HepG2 (cell line): ENCODE measurements around the gene STARD10. TPM values are rescaled to one million over a fixed set of nuclear protein-coding genes. Genes with fewer than 3 reads are reported as not detected.
A peak's percentile ranks its signal among the peaks of the same experiment; 100 is the strongest.

ENCODE experiments used
- AGO2 ChIP-seq: fragments of 200-400 bp; formaldehyde crosslinking; optimal IDR thresholded peaks from 2 replicates; pipeline ENCODE3; 2017; ENCODE audit warnings: mild to moderate bottlenecking, low read depth, low read length, moderate library complexity
- CREB1 ChIP-seq, 2 experiments: fragments of 450-650 bp in 1 of 2; IDR thresholded peaks; 2 replicates each; pipeline ENCODE4 v1.6.1; 2016 to 2017; ENCODE audit warnings: control low read depth in 1 of 2, mild to moderate bottlenecking in 1 of 2, missing compliant biosample characterization in 1 of 2, missing genetic modification characterization in 1 of 2
- FOXJ3 ChIP-seq: sonication (generic); formaldehyde crosslinking; IDR thresholded peaks from 2 replicates; pipeline ENCODE4 v1.4.0; 2020; ENCODE audit warnings: missing genetic modification reagents, mild to moderate bottlenecking, borderline replicate concordance
- HES4 ChIP-seq: sonication (generic); formaldehyde crosslinking; IDR thresholded peaks from 2 replicates; pipeline ENCODE4 v1.9.0; 2021; ENCODE audit warnings: mild to moderate bottlenecking, missing genetic modification reagents, borderline replicate concordance
- KLF9 ChIP-seq: IDR thresholded peaks from 2 replicates; pipeline ENCODE4 v1.6.1; 2016; ENCODE audit warnings: low read depth
- PAWR ChIP-seq: sonication (generic); formaldehyde crosslinking; IDR thresholded peaks from 2 replicates; pipeline ENCODE4 v1.4.0; 2020; ENCODE audit warnings: missing genetic modification reagents, mild to moderate bottlenecking, borderline replicate concordance
- SAP130 ChIP-seq: IDR thresholded peaks from 2 replicates; pipeline ENCODE4 v1.6.1; 2016; ENCODE audit warnings: low read depth
- SP5 ChIP-seq: IDR thresholded peaks from 2 replicates; pipeline ENCODE4 v1.6.1; 2016; ENCODE audit warnings: low read depth, borderline replicate concordance
- WIZ ChIP-seq: sonication (generic); formaldehyde crosslinking; IDR thresholded peaks from 2 replicates; pipeline ENCODE4 v1.5.1; 2020; ENCODE audit warnings: mild to moderate bottlenecking, missing genetic modification reagents
- ZBTB33 ChIP-seq: sonication (generic); formaldehyde crosslinking; IDR thresholded peaks from 2 replicates; pipeline ENCODE4 v1.4.0; 2020; ENCODE audit warnings: missing genetic modification reagents
- ZEB1 ChIP-seq: IDR thresholded peaks from 2 replicates; pipeline ENCODE4 v1.6.1; 2012; ENCODE audit warnings: mild to moderate bottlenecking, low read depth, inconsistent platforms; ENCODE audit not compliant: insufficient replicate concordance
- ZFAT ChIP-seq: sonication (generic); formaldehyde crosslinking; conservative IDR thresholded peaks from 2 replicates; pipeline ENCODE4 v1.8.1; 2023; ENCODE audit warnings: missing genetic modification reagents, inconsistent platforms
- ZNF263 ChIP-seq: sonication (generic); formaldehyde crosslinking; IDR thresholded peaks from 2 replicates; pipeline ENCODE4 v1.4.0; 2020; ENCODE audit warnings: missing genetic modification reagents
- ZNF33B ChIP-seq: sonication (generic); formaldehyde crosslinking; IDR thresholded peaks from 2 replicates; pipeline ENCODE4 v1.5.1; 2020; ENCODE audit warnings: mild to moderate bottlenecking, missing genetic modification reagents
- polyA plus RNA-seq, 8 experiments: library from polyadenylated mRNA; depleted of rRNA in 3 of 8; stranded (reverse) in 7 of 8; unstranded in 1 of 8; fragments of >200 nt; fragmentation: Illumina TruSeq in 4 of 8; extraction: Trizol in 4 of 8; gene quantifications; 2 replicates each; pipeline versions ENCODE4 v1.2.1 to v1.2.3, GENCODE V29; 2011 to 2016; ENCODE audit warnings: low read depth in 4 of 8, missing spikeins in 1 of 8, mixed read lengths in 1 of 8; ENCODE audit not compliant: insufficient read depth in 1 of 8
- total RNA-seq, 5 experiments: library from RNA; depleted of rRNA; stranded (reverse); fragments of >200 nt; fragmentation: Illumina TruSeq; extraction: Trizol; gene quantifications; 2 replicates each; pipeline ENCODE4 v1.2.3, GENCODE V29; 2016; ENCODE audit warnings: low read depth in 1 of 5
- TF ChIP-seq, protein P1 (sequence below): sonication (generic); formaldehyde crosslinking; IDR thresholded peaks from 2 replicates; pipeline ENCODE4 v1.5.0; 2020; ENCODE audit warnings: mild to moderate bottlenecking, missing genetic modification reagents, borderline replicate concordance
- TF ChIP-seq, protein P2 (sequence below): fragments of 450-650 bp; IDR thresholded peaks from 2 replicates; pipeline ENCODE4 v1.6.1; 2016

Gene STARD10
- total and polyA plus RNA-seq, 2 of the 13 experiments (the other 11 are each of a cell fraction or from before 2014, with no cell fraction given): 260 to 341 TPM

DNA sequence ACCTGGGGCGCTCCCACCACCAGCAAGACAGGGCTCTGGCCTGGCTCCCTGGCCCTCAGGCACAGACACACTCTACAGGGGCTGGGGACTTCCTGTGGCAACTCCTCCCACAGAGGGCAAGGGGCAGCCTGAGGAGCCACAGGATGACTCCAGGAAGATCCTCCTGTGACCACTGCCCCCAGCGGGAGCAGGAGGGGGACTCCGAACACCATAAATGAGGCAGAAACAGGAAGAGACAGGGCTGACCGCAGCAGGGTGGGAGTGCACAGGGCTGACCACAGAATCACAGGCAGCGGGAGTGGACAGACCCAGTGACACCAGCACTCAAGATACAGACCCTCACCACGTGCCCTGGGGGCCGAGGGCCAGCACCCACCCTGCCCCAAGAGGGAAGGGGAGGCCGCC lies 52.4 kb downstream of the STARD10 start (continued):
- TF ChIP-seq SAP130 (CRISPR knock-in tag): peak; percentile 22; the same call in 1 of the 2 replicates
- TF ChIP-seq, protein P1, sequence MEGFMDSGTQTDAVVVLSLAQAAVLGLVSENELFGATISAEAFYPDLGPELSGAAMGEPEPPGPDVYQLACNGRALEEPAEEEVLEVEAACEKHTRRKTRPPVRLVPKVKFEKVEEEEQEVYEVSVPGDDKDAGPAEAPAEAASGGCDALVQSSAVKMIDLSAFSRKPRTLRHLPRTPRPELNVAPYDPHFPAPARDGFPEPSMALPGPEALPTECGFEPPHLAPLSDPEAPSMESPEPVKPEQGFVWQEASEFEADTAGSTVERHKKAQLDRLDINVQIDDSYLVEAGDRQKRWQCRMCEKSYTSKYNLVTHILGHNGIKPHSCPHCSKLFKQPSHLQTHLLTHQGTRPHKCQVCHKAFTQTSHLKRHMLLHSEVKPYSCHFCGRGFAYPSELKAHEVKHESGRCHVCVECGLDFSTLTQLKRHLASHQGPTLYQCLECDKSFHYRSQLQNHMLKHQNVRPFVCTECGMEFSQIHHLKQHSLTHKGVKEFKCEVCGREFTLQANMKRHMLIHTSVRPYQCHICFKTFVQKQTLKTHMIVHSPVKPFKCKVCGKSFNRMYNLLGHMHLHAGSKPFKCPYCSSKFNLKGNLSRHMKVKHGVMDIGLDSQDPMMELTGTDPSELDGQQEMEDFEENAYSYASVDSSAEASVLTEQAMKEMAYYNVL (CRISPR knock-in tag): no peak
- no peak for TF ChIP-seq ZFAT
- no peak for TF ChIP-seq ZNF33B
- TF ChIP-seq FOXJ3 (CRISPR knock-in tag): no peak
- peak; percentile 99 for TF ChIP-seq ZNF263 (CRISPR knock-in tag)
- peak; percentile 48; the same call in 1 of the 2 replicates for TF ChIP-seq SP5 (CRISPR knock-in tag)
- peak; percentile 43 for TF ChIP-seq AGO2
- peak; percentile 61; the same call in 1 of the 2 replicates for TF ChIP-seq ZBTB33
- TF ChIP-seq CREB1 (IDR thresholded peaks at IDR 0.05): no peak
- TF ChIP-seq CREB1 (CRISPR knock-in tag; IDR thresholded peaks at IDR 0.05): no peak
- no peak for TF ChIP-seq ZEB1
- TF ChIP-seq, protein P2, sequence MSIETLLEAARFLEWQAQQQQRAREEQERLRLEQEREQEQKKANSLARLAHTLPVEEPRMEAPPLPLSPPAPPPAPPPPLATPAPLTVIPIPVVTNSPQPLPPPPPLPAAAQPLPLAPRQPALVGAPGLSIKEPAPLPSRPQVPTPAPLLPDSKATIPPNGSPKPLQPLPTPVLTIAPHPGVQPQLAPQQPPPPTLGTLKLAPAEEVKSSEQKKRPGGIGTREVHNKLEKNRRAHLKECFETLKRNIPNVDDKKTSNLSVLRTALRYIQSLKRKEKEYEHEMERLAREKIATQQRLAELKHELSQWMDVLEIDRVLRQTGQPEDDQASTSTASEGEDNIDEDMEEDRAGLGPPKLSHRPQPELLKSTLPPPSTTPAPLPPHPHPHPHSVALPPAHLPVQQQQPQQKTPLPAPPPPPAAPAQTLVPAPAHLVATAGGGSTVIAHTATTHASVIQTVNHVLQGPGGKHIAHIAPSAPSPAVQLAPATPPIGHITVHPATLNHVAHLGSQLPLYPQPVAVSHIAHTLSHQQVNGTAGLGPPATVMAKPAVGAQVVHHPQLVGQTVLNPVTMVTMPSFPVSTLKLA: no peak
- TF ChIP-seq HES4 (CRISPR knock-in tag): no peak
- TF ChIP-seq WIZ (CRISPR knock-in tag): no peak
- no peak for TF ChIP-seq KLF9 (CRISPR knock-in tag)
- TF ChIP-seq PAWR (CRISPR knock-in tag): no peak
